ENCODE results near the gene RNASEH2A. TPM values are rescaled to one million over a fixed set of nuclear protein-coding genes. Genes with fewer than 3 reads are reported as not detected.

The RNASEH2A gene
- total and polyA plus RNA-seq, 2 of the 13 experiments (the other 11 are each of a cell fraction or from before 2014, with no cell fraction given): 25.1 to 35.8 TPM

DNA sequence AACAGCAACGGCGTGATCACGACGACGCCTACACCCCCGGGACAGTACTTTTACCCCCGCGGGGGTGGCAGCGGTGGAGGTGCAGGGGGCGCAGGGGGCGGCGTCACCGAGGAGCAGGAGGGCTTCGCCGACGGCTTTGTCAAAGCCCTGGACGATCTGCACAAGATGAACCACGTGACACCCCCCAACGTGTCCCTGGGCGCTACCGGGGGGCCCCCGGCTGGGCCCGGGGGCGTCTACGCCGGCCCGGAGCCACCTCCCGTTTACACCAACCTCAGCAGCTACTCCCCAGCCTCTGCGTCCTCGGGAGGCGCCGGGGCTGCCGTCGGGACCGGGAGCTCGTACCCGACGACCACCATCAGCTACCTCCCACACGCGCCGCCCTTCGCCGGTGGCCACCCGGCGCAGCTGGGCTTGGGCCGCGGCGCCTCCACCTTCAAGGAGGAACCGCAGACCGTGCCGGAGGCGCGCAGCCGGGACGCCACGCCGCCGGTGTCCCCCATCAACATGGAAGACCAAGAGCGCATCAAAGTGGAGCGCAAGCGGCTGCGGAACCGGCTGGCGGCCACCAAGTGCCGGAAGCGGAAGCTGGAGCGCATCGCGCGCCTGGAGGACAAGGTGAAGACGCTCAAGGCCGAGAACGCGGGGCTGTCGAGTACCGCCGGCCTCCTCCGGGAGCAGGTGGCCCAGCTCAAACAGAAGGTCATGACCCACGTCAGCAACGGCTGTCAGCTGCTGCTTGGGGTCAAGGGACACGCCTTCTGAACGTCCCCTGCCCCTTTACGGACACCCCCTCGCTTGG, 14.1 kb upstream of the RNASEH2A start (continued):
- TF ChIP-seq MIER3 (CRISPR knock-in tag; IDR thresholded peaks at IDR 0.05; ENCODE audit: borderline replicate concordance) (0 out of 2 replicates have a peak, but pooled peaks have one; percentile 32), CBX2 (IDR thresholded peaks at IDR 0.05; ENCODE audit: low read depth, low read length) (no peak), CBX2 (CRISPR knock-in tag; IDR thresholded peaks at IDR 0.05; ENCODE audit: low read depth) (no peak), ETV5 (CRISPR knock-in tag; IDR thresholded peaks at IDR 0.05; ENCODE audit: borderline replicate concordance) (peak; percentile 84), CHCHD3 (CRISPR knock-in tag; IDR thresholded peaks at IDR 0.05) (no peak; the same call in none of the 2 replicates), ZNF468 (CRISPR knock-in tag; IDR thresholded peaks at IDR 0.05) (no peak), HOXA3 (CRISPR knock-in tag; IDR thresholded peaks at IDR 0.05) (peak; percentile 63), MIER2 (CRISPR knock-in tag; IDR thresholded peaks at IDR 0.05) (no peak), HNF4G (IDR thresholded peaks at IDR 0.05; ENCODE audit: borderline replicate concordance, low read depth, low read length) (no peak), HNF4G (CRISPR knock-in tag; IDR thresholded peaks at IDR 0.05; ENCODE audit: borderline replicate concordance, low read depth) (no peak), ZNF607 (CRISPR knock-in tag; IDR thresholded peaks at IDR 0.05; ENCODE audit: borderline replicate concordance) (0 out of 2 replicates have a peak, but pooled peaks have one; percentile 19), CENPX (CRISPR knock-in tag; IDR thresholded peaks at IDR 0.05) (no peak)
- TF ChIP-seq, protein P1, sequence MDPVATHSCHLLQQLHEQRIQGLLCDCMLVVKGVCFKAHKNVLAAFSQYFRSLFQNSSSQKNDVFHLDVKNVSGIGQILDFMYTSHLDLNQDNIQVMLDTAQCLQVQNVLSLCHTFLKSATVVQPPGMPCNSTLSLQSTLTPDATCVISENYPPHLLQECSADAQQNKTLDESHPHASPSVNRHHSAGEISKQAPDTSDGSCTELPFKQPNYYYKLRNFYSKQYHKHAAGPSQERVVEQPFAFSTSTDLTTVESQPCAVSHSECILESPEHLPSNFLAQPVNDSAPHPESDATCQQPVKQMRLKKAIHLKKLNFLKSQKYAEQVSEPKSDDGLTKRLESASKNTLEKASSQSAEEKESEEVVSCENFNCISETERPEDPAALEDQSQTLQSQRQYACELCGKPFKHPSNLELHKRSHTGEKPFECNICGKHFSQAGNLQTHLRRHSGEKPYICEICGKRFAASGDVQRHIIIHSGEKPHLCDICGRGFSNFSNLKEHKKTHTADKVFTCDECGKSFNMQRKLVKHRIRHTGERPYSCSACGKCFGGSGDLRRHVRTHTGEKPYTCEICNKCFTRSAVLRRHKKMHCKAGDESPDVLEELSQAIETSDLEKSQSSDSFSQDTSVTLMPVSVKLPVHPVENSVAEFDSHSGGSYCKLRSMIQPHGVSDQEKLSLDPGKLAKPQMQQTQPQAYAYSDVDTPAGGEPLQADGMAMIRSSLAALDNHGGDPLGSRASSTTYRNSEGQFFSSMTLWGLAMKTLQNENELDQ (CRISPR knock-in tag; IDR thresholded peaks at IDR 0.05; ENCODE audit: borderline replicate concordance): no peak
- TF ChIP-seq, protein P2, sequence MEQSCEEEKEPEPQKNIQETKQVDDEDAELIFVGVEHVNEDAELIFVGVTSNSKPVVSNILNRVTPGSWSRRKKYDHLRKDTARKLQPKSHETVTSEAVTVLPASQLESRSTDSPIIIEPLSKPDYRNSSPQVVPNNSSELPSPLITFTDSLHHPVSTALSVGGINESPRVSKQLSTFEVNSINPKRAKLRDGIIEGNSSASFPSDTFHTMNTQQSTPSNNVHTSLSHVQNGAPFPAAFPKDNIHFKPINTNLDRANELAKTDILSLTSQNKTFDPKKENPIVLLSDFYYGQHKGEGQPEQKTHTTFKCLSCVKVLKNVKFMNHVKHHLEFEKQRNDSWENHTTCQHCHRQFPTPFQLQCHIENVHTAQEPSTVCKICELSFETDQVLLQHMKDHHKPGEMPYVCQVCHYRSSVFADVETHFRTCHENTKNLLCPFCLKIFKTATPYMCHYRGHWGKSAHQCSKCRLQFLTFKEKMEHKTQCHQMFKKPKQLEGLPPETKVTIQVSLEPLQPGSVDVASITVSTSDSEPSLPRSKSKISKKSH (CRISPR knock-in tag; IDR thresholded peaks at IDR 0.05; ENCODE audit: borderline replicate concordance): peak; percentile 80; the same call in 1 of the 2 replicates
- TF ChIP-seq, protein P3, sequence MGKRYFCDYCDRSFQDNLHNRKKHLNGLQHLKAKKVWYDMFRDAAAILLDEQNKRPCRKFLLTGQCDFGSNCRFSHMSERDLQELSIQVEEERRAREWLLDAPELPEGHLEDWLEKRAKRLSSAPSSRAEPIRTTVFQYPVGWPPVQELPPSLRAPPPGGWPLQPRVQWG (CRISPR knock-in tag; IDR thresholded peaks at IDR 0.05; ENCODE audit: borderline replicate concordance, low read depth): no peak
- TF ChIP-seq, protein P4, sequence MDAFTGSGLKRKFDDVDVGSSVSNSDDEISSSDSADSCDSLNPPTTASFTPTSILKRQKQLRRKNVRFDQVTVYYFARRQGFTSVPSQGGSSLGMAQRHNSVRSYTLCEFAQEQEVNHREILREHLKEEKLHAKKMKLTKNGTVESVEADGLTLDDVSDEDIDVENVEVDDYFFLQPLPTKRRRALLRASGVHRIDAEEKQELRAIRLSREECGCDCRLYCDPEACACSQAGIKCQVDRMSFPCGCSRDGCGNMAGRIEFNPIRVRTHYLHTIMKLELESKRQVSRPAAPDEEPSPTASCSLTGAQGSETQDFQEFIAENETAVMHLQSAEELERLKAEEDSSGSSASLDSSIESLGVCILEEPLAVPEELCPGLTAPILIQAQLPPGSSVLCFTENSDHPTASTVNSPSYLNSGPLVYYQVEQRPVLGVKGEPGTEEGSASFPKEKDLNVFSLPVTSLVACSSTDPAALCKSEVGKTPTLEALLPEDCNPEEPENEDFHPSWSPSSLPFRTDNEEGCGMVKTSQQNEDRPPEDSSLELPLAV (CRISPR knock-in tag; conservative IDR thresholded peaks at IDR 0.05; ENCODE audit: low read depth): no peak
- TF ChIP-seq, protein P5, sequence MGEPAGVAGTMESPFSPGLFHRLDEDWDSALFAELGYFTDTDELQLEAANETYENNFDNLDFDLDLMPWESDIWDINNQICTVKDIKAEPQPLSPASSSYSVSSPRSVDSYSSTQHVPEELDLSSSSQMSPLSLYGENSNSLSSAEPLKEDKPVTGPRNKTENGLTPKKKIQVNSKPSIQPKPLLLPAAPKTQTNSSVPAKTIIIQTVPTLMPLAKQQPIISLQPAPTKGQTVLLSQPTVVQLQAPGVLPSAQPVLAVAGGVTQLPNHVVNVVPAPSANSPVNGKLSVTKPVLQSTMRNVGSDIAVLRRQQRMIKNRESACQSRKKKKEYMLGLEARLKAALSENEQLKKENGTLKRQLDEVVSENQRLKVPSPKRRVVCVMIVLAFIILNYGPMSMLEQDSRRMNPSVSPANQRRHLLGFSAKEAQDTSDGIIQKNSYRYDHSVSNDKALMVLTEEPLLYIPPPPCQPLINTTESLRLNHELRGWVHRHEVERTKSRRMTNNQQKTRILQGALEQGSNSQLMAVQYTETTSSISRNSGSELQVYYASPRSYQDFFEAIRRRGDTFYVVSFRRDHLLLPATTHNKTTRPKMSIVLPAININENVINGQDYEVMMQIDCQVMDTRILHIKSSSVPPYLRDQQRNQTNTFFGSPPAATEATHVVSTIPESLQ (CRISPR knock-in tag; conservative IDR thresholded peaks at IDR 0.05): no peak
- TF ChIP-seq, protein P6, sequence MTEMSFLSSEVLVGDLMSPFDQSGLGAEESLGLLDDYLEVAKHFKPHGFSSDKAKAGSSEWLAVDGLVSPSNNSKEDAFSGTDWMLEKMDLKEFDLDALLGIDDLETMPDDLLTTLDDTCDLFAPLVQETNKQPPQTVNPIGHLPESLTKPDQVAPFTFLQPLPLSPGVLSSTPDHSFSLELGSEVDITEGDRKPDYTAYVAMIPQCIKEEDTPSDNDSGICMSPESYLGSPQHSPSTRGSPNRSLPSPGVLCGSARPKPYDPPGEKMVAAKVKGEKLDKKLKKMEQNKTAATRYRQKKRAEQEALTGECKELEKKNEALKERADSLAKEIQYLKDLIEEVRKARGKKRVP (CRISPR knock-in tag; IDR thresholded peaks at IDR 0.05): no peak
